ENCODE measurements around the gene BDH1.

DNA sequence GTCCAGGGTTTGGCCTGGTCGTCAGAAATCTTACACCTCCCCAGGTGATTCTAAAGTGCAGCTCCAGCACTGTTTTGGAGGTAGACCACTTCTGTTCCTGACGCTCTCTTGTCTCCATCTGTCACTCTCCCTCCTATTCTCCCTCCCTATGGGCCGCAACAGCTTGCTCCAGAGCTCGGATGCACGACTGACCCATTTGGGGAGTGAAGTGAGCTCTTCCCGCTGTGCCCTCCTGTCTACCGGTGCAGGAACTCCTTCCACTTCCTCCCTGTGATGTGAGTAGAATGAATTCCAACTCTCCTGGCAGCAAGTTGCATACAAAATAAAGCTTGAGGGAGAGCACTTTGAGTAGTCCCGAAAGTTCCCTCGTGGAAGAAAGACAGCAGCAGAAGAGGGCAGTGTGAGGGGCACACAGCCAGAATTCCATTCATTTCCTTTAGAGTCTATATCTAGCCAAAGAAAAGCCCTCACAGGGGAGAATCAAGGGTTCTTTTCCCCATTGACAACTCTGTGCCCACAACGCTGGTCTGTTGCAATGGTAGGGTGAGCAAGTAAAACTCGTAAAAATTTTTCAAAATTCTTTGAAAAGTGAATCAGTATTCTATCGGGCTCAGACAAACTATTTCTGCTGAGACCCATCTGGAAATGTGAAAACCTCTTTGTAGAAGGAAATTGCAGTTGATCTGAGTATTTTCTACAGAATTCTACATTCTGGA lies 39.9 kb upstream of the BDH1 start:
- TF ChIP-seq, protein P1, sequence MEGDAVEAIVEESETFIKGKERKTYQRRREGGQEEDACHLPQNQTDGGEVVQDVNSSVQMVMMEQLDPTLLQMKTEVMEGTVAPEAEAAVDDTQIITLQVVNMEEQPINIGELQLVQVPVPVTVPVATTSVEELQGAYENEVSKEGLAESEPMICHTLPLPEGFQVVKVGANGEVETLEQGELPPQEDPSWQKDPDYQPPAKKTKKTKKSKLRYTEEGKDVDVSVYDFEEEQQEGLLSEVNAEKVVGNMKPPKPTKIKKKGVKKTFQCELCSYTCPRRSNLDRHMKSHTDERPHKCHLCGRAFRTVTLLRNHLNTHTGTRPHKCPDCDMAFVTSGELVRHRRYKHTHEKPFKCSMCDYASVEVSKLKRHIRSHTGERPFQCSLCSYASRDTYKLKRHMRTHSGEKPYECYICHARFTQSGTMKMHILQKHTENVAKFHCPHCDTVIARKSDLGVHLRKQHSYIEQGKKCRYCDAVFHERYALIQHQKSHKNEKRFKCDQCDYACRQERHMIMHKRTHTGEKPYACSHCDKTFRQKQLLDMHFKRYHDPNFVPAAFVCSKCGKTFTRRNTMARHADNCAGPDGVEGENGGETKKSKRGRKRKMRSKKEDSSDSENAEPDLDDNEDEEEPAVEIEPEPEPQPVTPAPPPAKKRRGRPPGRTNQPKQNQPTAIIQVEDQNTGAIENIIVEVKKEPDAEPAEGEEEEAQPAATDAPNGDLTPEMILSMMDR (IDR thresholded peaks at IDR 0.05; ENCODE audit: borderline replicate concordance, extremely low read depth, low read length, poor library complexity, severe bottlenecking): no peak
- no peak for TF ChIP-seq EZH2 (IDR thresholded peaks at IDR 0.05; ENCODE audit: borderline replicate concordance, low read depth, low read length, severe bottlenecking)

All from DND-41 (cell line).